GM19452 (cell line): Measurements from ENCODE around the gene RADIL.

ENCODE experiments used
- ATAC-seq: cut with Tn5 transposase; IDR thresholded peaks from one replicate; pipeline ENCODE4 v1.9.1; 2021; ENCODE audit not compliant: unreplicated experiment

The RADIL gene

DNA sequence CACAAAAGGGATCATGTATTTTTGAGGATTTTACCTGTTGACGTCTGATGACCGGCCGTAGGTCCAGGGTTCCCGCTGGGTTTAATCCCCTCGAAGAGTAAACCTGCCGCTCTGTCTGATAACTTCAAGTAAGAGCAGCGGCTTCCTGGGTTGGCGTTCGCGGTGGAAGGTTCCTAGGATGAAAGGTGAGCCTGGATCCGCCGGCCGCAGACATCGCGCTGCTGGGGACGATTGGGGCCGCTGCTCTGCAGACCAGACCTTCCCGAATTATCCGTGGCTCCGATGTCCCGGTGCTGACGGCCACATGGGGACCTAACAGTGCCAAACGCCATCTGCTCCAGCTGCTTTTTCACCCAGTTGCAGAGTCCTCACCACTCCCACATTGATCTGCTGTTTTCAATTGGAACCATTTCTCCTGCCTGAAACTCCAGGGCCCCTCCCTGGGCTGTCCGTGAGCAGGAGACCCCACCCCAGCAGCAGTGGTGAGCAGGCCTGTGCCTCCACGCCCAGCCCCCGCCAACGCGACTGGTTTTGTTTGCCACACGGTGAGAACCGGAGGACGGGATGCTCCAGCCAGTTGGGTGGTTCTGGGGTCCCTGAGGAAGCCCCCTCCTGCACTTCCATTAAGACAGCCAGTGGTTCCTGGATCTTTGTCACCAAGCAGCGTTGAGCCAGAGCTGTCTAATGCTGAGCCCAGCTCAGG is 120.3 kb downstream of the RADIL start:
- no peak for ATAC-seq

DNA sequence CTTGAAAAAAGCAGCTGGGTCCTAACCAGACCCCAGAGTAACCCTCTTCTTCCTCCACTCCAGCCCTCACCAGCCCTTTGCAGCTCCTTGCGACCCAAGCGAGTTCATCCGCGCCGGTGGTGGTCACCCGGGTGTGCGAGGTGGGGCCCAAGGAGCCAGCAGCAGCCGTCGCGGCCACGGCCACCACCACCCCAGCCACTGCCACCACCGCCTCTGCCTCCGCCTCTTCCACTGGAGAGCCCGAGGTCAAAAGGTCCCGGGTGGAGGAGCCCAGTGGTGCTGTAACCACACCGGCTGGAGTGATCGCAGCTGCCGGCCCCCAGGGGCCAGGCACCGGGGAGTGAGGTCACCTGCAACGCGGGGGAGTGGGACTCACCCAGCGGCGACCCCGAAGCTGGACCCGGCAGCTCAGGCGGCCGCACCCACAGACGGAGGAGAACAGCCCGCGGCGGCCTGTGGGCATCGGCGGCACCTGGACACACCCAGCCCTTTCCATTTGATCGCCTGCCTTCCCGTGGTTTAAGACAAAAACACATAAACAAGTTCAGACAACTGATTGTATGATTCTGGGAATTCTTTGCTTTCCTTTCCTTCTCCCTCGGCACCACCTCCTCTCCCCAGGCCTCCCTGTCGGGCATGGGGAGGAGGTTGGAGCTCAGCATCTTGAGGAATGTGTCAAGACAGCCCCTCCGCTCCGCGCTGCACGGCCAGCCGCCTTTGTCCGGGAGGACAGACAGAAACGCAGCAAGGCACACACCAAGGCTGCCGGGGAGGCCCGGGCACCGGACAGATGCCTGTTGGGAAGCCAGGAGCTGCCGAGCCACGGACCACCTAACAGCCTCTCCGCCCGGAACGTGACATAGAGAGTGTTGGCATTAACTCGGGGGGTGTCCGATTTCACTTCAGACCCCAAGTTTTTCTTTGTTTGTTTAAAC is 121.1 kb downstream of the RADIL start:
- no peak for ATAC-seq

DNA sequence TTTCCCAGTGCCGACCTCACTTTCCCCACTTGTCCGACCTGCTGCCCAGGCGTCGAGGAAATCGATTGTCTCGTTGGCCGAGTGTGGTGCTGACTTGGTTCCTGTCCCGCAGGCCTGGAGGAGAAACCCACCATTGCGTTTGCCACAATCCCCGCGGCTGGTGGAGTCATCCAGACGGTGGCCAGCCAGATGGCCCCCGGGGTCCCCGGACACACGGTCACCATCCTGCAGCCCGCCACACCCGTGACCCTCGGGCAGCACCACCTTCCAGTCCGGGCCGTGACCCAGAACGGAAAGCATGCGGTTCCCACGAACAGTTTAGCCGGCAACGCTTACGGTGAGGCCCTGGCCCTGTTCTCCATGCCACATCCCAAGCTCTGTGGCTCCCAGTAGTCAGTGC is 122.6 kb downstream of the RADIL start:
- ATAC-seq: no peak

DNA sequence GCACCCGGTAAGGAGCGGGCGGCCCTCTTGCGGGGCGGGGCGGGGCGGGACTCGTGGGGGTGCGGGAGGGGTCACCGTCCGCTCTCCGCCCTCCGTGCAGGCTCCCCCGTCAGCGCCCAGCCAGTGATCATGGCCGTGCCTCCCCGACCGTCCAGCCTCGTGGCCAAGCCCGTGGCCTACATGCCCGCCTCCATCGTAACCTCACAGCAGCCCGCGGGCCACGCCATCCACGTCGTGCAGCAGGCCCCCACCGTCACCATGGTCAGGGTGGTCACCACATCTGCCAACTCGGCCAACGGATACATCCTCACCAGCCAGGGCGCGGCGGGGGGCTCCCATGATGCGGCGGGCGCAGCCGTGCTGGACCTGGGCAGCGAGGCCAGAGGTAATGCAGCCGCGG is 124.3 kb downstream of the RADIL start:
- no peak for ATAC-seq

DNA sequence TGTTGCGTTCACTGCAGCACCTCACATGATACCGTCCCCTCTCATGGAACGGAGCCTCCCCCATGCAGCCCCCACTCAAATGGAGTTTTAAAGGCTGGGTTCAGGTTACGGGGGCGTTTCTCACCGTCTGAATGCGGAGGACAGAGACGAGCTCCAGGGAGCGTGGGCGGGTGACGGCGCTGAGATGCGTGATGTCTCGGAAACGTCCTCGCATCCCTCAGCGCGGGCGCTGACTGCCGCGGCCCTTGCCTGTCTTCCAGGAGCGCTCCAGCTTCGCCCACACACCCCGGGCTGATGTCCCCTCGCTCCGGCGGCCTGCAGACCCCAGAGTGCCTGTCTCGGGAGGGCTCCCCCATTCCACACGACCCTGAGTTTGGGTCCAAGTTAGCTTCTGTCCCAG is 124.7 kb downstream of the RADIL start:
- ATAC-seq: no peak

DNA sequence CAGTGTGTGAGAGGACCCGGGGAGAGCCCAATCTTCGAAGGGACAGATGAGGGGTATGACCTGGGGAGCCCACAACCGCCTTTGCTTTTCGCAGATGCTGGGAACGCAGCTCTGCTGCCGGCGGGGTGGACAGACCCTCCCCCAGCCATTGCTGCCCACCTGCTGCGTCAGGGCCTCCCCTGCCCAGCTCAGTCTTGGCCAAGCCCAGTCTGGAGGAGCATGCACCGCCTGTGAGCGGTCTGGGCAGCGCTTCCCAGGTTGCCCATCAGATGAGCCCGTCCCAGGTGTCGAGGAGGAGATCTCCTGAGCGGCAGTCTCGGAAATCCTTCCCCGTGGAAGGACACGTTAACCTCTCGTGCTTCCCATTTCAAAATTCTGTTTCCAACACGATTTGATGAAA is 125.4 kb downstream of the RADIL start:
- ATAC-seq: no peak

DNA sequence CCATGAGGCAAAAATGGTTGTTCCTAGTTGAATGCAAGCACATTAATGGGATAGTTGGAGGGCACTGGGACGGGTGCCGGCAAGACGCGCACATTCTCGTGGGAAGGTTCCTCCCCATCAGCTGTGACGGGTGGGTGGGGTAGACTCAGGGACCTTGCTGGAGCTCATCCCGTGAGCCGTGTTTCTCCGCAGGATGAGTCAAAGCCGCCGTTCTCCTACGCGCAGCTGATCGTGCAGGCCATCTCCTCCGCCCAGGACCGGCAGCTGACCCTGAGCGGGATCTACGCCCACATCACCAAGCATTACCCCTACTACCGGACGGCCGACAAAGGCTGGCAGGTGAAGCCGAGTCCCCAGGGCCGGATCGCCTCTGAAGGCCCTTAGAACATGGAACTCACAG is 128.5 kb downstream of the RADIL start:
- no peak for ATAC-seq

DNA sequence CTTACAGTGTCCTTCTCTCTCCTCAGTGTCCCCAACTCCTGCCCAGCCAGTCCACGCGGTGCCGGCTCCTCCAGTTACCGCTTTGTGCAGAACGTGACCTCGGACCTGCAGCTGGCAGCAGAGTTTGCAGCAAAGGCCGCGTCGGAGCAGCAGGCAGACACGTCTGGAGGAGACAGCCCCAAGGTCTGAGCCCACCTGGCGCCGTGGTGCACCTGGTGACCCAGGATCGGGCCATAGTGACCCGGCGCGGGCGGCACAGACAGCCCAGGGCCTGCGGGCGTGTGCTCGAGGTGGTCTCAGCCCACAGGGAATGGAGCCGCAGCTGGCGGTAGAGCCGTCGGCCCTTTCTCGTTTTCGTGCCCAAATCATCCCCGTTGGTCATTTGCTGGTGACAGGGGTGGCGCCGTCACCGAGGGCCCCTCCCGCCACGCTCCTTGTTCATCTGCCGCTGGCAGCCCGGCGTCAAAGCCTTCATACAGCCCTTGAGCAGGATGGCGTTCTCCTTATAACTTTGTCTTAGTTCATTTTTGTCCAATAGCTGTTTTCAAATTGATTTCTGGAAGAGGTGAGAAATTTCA is 129.0 kb downstream of the RADIL start:
- no peak for ATAC-seq

DNA sequence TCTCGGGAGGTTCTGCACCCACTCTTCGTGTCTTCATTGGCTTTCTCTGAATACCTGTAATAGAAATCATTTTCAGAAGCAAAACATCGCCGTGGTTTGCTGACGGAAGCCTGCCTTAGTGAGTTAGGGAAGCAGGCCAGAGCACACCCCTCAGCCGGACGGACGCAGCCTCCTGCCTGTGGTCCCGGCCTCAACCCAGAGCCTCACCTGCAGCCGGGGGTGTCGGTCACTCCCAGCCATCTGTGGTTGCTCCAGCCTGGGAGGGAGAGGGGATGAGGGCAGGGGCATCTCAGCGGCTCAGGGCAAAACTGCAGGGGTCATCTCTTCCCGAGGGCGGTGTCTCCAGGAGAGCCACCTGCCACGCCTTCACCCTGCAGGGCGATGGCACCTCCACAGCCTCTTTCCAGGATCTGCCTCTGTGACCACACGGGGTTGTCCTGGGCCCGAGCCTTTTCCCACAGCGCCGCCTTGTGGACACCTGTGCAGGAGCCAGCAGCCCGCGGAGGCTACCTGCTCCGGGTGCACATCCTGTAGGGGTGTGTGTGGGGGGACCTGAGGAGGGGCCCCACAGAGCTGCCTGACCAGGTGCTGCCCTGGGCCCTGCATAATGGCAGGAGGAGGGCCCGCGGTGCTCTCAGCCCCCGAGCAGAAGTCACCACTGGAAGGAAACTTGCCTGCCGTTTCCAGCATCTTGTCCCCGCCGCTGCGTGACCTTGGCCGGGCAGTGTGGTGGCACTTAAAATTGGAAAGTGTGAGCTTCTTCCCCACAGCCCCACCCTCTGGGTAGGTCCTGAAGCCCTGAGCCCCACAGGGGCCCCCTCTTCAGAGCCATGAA is 129.7 kb downstream of the RADIL start:
- no peak for ATAC-seq

DNA sequence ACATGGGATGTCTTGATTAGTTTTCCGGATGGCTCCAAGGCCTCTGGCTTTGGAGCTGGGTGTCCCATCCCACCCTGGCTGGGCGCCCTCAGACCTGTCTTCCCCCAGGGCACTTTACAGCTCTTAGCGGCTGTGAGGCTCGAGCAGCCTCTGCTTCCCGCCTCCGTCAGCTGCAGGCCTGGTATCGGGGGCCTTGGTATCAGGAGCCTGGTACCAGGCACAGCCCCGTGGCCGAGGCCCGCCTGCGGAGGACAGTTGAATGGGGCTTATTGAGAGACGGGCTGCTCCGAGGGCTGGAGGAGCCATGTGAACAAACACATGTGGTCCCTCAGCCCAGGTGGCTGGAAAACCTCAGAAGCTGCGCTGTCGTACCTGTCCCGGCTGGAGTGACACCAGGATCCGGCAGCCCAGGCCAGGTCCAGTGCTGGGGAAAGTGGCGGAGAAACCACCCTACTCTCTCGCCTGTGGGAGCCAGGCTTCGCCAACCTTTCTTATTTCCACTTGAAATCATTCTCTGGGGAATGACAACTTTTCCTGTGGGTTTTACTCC is 132.0 kb downstream of the RADIL start:
- ATAC-seq: no peak

DNA sequence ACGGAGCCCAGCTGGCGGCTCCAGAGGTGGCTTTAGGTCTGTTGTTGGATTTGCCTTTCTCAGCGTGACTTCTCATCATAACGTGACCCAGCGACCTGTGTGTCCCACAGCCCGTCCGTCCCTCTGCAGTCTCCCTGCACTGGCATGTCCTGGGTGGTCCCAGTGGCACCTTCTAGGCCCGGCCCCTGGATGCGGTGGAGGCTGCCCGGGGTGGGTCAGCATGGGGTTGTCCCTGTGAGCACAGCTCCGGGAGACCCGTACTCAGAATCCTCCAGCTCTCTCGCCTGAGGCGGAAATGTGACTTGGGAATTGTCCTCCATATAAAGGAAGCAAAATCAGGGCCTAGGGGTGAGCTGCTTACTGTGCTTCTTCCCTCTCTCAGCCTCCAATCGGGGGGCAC is 133.7 kb downstream of the RADIL start:
- ATAC-seq: no peak

DNA sequence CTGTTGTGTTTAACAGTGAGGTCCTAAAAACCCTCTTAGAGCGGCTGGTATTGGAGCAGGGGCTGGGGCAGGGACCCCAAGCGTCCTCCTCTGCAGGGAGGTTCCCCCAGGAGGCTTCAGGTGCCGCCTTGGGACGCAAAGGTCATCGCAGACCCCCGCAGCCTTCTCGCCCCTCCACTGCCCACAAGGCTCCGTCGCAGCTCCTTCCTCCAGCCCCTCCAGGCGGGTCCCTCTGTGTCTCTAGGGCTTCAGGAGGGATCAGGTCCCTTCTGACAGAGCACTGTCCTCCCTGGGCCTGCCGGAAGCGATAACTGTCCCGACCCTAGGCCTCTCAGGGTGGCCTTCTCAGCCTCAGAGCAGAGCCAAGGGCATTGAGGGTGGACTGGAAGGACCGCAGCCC is 134.2 kb downstream of the RADIL start:
- ATAC-seq: no peak
